HFFc6 (cell line): ENCODE measurements around the gene MAN2C1. TPM values are rescaled to one million over a fixed set of nuclear protein-coding genes. Genes with fewer than 3 reads are reported as not detected.

Source experiments
- DNase-seq: peaks from one replicate; pipeline ENCODE4 v3.0.0-alpha.2; 2018
- H3K27ac Mint-ChIP-seq: 2 replicates; pipeline ENCODE4 v1.8.0; 2020; ENCODE audit warnings: mild to moderate bottlenecking, mixed read lengths
- H3K27me3 Mint-ChIP-seq: 2 replicates; pipeline ENCODE4 v1.8.0; 2021; ENCODE audit warnings: mild to moderate bottlenecking, moderate library complexity, mixed read lengths; ENCODE audit not compliant: insufficient read depth
- H3K36me3 Mint-ChIP-seq: 2 replicates; pipeline ENCODE4 v1.8.0; 2021; ENCODE audit warnings: low read depth, mixed read lengths
- H3K4me1 Mint-ChIP-seq: 2 replicates; pipeline ENCODE4 v1.8.0; 2020; ENCODE audit warnings: low read depth, mixed read lengths
- H3K4me3 Mint-ChIP-seq: 2 replicates; pipeline ENCODE4 v1.8.0; 2020; ENCODE audit warnings: mild to moderate bottlenecking, moderate library complexity, mixed read lengths
- H3K9me3 Mint-ChIP-seq: 2 replicates; pipeline ENCODE4 v1.8.0; 2020; ENCODE audit warnings: mild to moderate bottlenecking, mixed read lengths
- long read RNA-seq: library from polyadenylated mRNA; unstranded; transcript quantifications from one replicate; pipeline ENCODE4 v2.0.0, GENCODE V29; 2019
- total RNA-seq, 6 experiments: library from RNA; stranded (reverse); fragmentation: NEBNext Ultra II Directional; extraction: Animal tissue kit (Norgen Biotek cat#: 25700); gene quantifications; 2 replicates in 1 of 6; 3 replicates in 5 of 6; pipeline ENCODE4 v1.2.3, GENCODE V29; 2021
- TF ChIP-seq, protein P1 (sequence below): fragments of 200-600 bp; sonication (generic); IDR thresholded peaks from 2 replicates; pipeline ENCODE4 v1.5.0; 2021; ENCODE audit warnings: antibody characterized with exemption, mild to moderate bottlenecking

MAN2C1 gene
- 100 to 1,000 TPM in 4 of 6 experiments, 10 to 100 TPM in 2; 92.8 to 111 (median 105) TPM for total RNA-seq
- long read RNA-seq, transcript MAN2C1-201 (26 exons, 3,284 nt), result major isoform, 6 of 20 reads
- long read RNA-seq, partial matches to known transcripts, result 2 of 20 reads
- long read RNA-seq, other reads (novel, unspliced or antisense), result 10 of 20 reads

DNA sequence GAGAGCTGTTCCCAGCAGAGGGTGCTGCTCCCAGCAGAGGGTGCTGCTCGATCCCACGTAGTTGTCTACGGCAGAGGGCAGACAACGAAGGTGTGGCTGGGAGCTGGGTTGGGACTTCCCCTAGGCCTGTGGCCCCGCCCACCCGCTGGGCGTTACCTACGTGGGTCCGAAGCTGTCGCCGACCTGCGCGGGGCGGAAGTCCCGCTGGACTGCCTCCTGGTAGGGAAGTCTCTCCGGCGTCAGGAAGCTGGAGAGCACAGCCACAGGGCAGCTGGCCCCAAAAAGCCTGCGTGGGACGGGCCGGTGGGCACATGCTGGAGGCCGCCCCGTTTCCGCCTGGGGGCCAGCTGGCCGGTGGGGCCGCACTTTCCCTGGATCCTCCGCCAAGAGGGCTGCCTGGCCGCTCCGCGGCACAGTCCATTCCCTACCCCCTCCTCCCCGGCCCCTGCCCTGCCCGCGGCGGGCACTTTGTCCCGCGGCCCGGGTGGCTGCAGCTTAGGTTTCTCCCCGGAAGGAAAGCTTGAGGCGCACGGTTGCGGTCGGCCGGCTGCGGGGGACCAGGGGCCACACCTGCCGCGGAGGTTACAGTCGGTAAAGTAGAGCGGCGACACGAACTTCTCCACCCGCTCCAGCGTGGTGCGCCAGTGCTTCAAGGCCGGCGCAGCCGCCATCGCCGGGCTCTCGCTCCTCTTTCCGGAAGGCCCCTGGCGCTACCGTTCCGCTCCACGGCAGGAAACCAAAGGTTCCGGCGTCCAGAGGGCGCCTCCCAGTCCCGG lies at the start of gene MAN2C1:
TSS of gene MAN2C1 (minus strand) at position 695 of the 776 bp plus-strand sequence. CDS start at position 671, 24 bp downstream.
- H3K4me3 Mint-ChIP-seq, result peak within 1 kb of the TSS; percentile 97
- peak within 1 kb of the TSS; percentile 94 for H3K27ac Mint-ChIP-seq
- peak; percentile 96 for DNase-seq
- peaks cover 14% of the 10 kb centered on the region; the same call in 1 of the 2 replicates for H3K36me3 Mint-ChIP-seq
- peaks cover 22% of the 10 kb centered on the region for H3K4me1 Mint-ChIP-seq
- H3K9me3 Mint-ChIP-seq, result no peaks in the 10 kb centered on the region
- H3K27me3 Mint-ChIP-seq, result peaks cover 10% of the 10 kb centered on the region
- TF ChIP-seq, protein P1, sequence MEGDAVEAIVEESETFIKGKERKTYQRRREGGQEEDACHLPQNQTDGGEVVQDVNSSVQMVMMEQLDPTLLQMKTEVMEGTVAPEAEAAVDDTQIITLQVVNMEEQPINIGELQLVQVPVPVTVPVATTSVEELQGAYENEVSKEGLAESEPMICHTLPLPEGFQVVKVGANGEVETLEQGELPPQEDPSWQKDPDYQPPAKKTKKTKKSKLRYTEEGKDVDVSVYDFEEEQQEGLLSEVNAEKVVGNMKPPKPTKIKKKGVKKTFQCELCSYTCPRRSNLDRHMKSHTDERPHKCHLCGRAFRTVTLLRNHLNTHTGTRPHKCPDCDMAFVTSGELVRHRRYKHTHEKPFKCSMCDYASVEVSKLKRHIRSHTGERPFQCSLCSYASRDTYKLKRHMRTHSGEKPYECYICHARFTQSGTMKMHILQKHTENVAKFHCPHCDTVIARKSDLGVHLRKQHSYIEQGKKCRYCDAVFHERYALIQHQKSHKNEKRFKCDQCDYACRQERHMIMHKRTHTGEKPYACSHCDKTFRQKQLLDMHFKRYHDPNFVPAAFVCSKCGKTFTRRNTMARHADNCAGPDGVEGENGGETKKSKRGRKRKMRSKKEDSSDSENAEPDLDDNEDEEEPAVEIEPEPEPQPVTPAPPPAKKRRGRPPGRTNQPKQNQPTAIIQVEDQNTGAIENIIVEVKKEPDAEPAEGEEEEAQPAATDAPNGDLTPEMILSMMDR, result peak; percentile 82

DNA sequence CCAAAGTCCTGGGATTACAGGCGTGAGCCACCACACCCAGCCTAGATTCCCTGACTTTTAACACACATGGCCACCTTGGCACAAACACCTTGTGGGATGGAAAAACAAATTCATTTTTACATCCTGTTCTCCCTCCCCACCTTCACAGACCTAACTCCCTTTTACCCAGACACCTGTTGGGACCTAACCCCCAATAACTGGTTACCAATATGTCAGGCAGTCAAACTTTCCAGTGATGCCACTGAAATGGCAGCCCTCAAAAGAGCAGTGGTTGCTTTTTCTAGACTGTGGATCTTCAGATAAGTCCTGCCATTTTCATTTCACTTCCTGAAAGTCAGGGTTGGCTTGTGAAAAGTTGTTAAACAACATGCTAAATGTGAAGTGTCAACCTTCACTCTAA lies 48.2 kb upstream of the MAN2C1 start:
- no peaks in the 10 kb centered on the region for H3K9me3 Mint-ChIP-seq
- peaks cover 2% of the 10 kb centered on the region; the same call in 1 of the 2 replicates for H3K27me3 Mint-ChIP-seq
- peaks cover 9% of the 10 kb centered on the region for H3K4me1 Mint-ChIP-seq
- H3K27ac Mint-ChIP-seq, result no peak overlapping the region; the same call in 1 of the 2 replicates
- no peak for DNase-seq
- peaks cover 24% of the 10 kb centered on the region for H3K36me3 Mint-ChIP-seq
- no peak overlapping the region for H3K4me3 Mint-ChIP-seq
- TF ChIP-seq, protein P1, result no peak

DNA sequence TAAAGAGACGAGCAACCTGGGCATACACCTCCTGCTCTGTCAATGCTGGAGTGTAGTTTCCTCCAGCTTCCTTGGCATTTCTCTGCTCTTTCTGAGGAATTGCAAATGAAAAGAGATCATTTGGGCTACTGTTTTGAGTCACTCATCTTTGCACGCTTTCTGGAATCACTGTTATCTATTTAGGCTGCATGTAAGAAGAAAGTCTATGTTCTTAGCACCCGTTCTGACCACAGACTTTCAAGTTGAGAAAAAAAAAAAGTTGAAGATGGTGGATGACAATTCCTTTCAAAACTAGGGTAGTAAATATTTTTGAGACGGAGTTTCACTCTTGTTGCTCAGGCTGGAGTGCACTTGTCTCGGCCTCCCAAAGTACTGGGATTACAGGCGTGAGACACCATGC lies 41.8 kb upstream of the MAN2C1 start:
- no peaks in the 10 kb centered on the region for H3K4me1 Mint-ChIP-seq
- DNase-seq, result no peak
- TF ChIP-seq, protein P1, result no peak
- H3K4me3 Mint-ChIP-seq, result no peak overlapping the region
- no peak overlapping the region for H3K27ac Mint-ChIP-seq
- no peaks in the 10 kb centered on the region for H3K9me3 Mint-ChIP-seq
- peaks cover 64% of the 10 kb centered on the region for H3K36me3 Mint-ChIP-seq
- no peaks in the 10 kb centered on the region; the same call in 1 of the 2 replicates for H3K27me3 Mint-ChIP-seq

DNA sequence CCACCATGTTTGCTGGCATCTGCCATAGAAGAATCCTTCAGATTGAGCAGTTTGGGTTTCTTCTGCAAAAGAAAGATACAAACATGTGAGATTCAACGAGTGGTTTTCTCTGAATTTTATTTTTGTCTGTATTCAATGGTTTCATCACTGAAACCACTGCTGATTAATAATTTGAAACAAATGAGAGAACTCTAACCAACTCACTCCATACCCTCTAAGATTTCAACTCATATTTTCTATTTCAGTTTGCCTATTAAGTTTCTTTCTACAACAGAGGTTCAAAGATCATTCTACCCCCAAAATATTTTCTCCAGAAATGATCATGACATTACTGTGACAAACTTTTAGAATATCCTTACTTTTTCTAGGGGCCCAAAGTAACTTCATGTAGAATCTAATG lies 38.7 kb upstream of the MAN2C1 start:
- H3K36me3 Mint-ChIP-seq, result peaks cover 54% of the 10 kb centered on the region

DNA sequence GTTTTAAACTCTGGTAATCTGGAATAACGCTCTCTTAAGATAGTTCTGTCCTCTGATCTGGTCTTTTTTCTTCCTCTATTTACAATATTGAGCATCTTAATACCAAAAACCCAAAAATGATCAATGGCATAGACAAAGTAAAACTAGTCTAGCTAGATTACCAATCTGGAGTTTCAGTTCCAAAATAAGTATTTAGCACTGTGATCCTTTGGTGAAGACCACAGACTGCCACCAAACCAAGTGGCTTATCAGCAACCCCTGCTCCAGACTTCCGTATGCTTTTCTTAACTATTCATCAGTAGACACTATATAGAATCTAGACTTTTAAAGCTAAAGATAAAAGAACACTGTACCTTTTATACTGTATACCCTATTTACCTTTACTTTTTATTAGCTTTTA lies 35.5 kb upstream of the MAN2C1 start:
- H3K27me3 Mint-ChIP-seq, result no peaks in the 10 kb centered on the region
- peaks cover 37% of the 10 kb centered on the region for H3K36me3 Mint-ChIP-seq
- TF ChIP-seq, protein P1, result no peak
- no peak overlapping the region for H3K4me3 Mint-ChIP-seq
- no peaks in the 10 kb centered on the region for H3K9me3 Mint-ChIP-seq
- H3K4me1 Mint-ChIP-seq, result no peaks in the 10 kb centered on the region
- no peak for DNase-seq
- H3K27ac Mint-ChIP-seq, result no peak overlapping the region

More for the DNA sequence above, 38.7 kb upstream of the MAN2C1 start:
- TF ChIP-seq, protein P1, result no peak
- DNase-seq, result no peak
- no peak overlapping the region for H3K27ac Mint-ChIP-seq
- no peak overlapping the region for H3K4me3 Mint-ChIP-seq
- H3K4me1 Mint-ChIP-seq, result no peaks in the 10 kb centered on the region
- no peaks in the 10 kb centered on the region; the same call in 1 of the 2 replicates for H3K27me3 Mint-ChIP-seq
- H3K9me3 Mint-ChIP-seq, result no peaks in the 10 kb centered on the region
